SW 1271 (cell line): ENCODE data around the gene LARP6.
"Not testable (repeated sequence)": the region's sequence is repeated elsewhere in the genome, so short reads cannot be mapped to it uniquely, and the experiment has no call there.

Source experiments
- DNase-seq, 2 experiments: peaks; one replicate each; lab custom pipeline; 2025; lab: John Stamatoyannopoulos, UW

Gene LARP6

GRCh38 chr15:70858614-70859321, 4.8 kb upstream of the LARP6 start:
- not testable (repeated sequence) for DNase-seq

- DNase-seq: no peak
Measured at GRCh38 chr15:70857562-70858285, 3.8 kb upstream of the LARP6 start.

GRCh38 chr15:70856884-70857561, 3.1 kb upstream of the LARP6 start:
- DNase-seq: peak in 1 of 2 experiments; percentile 19

GRCh38 chr15:70856177-70856883, 2.4 kb upstream of the LARP6 start:
- no peak for DNase-seq

DNA sequence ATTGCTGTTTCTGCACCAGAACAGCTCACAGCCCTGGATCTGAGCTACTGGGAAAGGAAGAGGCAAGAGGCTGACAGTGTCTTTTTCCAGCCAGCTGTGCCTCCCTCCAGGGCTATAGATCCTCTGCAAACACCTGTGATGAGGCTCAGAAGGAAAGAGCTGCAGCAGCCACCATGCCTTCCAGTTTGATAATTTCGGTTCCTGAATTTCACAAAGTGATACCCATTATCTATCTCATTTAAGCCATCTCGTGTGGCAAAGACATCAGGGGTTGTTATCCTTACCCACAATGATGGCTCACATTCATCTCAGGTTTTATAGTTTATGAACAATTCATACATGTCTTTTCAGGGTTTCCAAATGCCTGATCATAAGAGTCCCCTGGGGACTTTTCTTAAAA, 1.8 kb upstream of the LARP6 start:
- DNase-seq: no peak

GRCh38 chr15:70854666-70854976, 664 bp upstream of the LARP6 start:
- DNase-seq: no peak

GRCh38 chr15:70853318-70853972, 512 bp downstream of the LARP6 start:
- DNase-seq: peak; percentile 36 to 55

GRCh38 chr15:70852501-70853317, 1.2 kb downstream of the LARP6 start:
- no peak for DNase-seq

DNA sequence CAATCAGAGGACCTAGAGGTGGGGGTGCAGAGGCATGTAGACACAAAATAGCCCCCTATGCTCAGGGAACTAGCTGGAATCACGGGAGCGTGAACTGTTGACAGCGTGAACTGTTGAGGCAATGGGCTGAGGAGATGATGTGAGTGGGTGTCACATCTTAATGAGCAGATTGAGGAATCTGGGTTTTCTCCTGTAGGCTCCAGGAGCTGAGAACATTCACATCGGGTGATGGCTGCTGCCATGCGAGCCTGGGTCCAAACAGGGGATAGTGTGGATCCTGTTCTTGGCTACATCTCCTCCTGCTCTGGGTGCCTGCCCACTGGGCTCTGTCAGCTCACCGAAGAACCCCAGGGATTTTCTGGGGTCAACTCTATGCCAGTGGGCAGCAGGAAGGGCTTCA, 2.1 kb downstream of the LARP6 start:
- DNase-seq: no peak

DNA sequence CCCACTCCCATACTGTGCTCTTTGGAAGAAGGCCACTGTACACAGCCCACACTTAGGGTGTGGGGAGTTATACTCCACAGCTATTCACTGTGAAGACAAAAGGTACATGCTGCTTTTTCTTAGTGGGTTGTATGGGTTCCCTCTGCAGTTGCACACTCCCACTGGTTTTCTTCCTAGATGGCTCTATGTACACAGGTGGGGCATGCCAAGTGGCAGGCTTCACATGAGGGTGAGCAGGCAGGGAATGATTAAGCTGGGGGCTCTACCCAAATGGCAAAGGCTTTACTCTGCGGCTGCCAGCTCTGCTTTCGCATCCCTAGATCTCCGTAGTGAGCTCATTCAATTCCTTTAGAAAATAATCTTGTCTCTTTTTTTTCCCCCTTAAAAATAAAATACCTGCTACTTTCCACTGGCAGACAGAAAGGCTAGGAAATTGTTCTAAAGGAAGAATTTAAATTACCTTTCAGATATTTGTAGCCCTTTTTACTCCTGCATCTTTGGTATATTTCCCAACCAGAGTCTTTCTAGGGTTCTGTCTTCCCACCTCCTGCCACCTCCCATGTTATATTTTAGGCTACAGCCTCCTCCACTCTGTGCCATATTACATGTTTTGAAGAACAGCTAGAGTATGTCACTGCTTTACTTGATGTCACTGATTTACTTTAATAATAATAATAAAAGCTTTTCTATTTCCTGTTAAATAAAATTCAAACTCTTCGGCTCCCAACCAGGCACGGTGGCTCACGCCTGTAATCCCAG, 8.2 kb downstream of the LARP6 start:
- no peak for DNase-seq

- no peak for DNase-seq
Measured at GRCh38 chr15:70837476-70837875, 16.5 kb downstream of the LARP6 start.

- DNase-seq: no peak
Measured at GRCh38 chr15:70835841-70836240, 18.1 kb downstream of the LARP6 start.

DNA sequence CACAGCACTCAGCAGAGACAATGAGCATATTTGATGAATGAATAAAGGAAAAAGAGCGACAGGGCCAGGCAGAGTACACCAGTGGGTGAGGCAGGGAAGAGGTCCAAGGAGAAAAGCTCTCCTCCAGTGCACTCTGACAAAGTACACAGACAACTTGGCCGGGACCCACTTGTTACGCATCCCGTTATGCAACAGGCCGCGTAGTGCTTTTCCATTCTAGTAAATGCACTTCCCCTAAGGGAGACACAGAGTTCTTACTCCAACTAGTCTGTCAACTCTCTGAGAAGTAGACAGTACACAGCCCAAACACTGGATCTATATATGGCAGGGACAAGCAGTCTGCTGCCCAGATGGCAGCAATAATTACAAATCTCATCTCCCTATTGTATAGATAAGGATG, 18.5 kb downstream of the LARP6 start:
- DNase-seq: no peak

DNA sequence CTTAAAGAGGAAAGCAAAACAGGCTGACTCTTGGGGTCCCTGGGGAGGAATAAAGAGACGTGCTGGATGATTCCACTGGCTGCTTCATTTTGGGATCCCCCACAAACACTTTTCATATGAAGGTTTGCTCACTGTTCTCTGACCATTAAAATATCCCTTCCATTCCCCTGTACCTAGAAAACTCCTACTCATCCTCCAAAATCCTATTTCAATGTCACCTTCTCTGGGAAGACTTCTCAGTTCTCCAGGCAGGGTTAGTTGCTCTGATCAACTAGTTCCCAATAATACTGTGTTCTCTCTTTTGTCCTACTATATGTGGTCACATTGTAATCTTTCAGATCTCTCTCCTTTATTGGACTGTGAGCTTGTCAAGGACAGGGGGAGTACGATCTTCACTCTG, 19.0 kb downstream of the LARP6 start:
- no peak for DNase-seq

DNA sequence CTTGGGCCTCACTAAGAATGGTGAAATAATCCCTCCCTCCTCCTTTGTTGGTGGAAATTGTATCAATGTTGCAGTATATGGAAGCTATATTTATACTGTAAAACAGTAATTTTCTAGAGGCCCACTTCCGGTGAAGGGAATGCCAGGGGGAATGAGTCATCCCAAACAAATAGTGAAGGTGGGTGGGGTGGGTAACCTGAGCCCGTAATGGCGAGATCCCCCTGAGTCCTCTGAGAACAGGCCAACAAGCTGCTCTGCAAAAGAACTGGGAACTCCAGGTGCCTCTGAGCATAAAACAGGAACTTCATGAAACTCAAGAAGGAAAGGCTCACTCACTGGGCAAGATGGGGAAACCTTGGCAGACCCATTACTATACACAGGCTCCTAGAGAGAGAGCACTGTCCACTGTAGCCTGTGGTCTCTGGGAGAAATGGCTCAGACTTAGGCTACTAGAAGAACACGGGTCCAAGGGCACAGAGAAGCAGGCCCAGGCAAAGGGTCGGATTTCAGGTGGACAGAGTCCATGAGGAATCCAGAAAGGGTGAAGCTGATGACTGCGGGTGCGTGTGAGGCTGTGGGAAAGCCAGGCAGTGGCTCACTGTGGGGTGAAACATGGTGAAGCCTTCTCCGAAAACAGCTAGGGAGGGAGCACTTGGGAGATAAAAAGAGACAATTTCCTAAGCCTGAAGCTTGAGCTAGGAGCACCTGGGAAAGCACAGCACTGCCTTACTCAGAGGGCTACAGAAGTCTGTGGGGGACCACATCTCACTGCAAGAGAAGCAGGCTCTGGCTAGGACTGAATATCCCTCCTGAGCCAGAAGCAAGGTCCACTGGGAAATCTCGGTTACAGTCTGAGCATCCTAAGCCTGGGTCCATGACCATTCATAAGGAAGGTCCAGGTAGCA, 19.8 kb downstream of the LARP6 start:
- peak in 1 of 2 experiments; percentile 76 for DNase-seq

GRCh38 chr15:70833422-70833821, 20.5 kb downstream of the LARP6 start:
- no peak for DNase-seq

- DNase-seq: no peak
Measured at GRCh38 chr15:70832176-70832575, 21.8 kb downstream of the LARP6 start.

- no peak for DNase-seq
Measured at GRCh38 chr15:70831094-70831911, 22.7 kb downstream of the LARP6 start.
